GM18505 (cell line): Measurements from ENCODE around the gene PRKCQ.

Source experiments
- ATAC-seq: cut with Tn5 transposase; IDR thresholded peaks from one replicate; pipeline ENCODE4 v1.9.1; 2021; ENCODE audit not compliant: unreplicated experiment
- POLR2A ChIP-seq: IDR thresholded peaks from 4 replicates; pipeline ENCODE4 v1.6.1; 2011; ENCODE audit warnings: borderline replicate concordance; ENCODE audit not compliant: insufficient read depth, insufficient read length; ENCODE audit errors: extremely low read depth

Gene PRKCQ

GRCh38 chr10:6532321-6532720 is 47.8 kb downstream of the PRKCQ start:
- TF ChIP-seq POLR2A = no peak

DNA sequence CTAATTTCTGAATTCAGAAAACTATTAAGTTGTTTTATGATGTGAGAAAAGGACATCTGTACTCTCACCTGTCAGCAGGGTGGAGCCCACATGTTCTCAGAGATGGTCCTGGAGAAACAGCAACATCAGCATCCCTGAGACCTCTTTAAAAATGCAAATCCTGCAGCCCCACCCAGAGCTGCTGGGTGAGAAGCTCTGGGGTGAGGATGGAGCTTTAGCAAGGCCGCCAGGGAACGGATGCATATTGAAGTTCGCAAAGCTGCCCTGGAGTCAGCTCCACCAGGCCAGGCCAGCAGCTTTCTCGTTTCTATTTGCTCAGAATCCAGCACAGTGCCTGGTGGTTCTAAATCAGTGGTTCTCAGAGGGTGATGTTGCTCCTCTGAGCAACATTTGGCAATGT is 49.1 kb downstream of the PRKCQ start:
- ATAC-seq = no peak
- TF ChIP-seq POLR2A = no peak

More at GRCh38 chr10:6532321-6532720, 47.8 kb downstream of the PRKCQ start:
- ATAC-seq = no peak

DNA sequence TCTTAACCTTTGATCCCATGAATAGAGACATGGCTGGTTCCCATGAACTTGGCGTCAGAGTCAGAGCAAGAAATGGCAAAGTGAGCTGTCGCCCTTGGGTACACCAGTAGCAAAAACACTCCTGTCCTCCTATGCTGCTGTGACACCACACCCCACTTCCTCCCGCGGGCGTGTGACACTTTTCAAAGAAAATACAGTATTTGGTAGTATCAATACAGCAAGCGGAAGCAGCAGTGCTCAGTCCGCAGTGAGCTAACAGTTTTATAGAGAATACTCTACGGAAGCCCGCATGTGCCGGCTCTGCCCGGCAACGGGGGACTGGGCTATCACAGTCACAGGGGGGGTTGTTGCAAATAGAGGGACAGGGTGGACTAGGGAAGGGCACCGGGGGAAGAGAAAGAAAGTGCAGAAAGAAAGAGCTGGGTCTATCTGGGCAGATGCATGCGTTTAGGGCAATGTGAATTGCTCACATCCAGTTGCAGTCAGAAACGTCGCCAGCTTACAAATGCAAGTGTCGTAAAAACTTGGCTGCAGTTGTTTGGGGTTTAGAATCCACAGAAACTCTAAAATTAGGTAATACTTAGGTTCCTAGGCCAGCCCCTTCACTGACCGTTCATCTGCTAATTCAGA is 49.8 kb downstream of the PRKCQ start:
- no peak for TF ChIP-seq POLR2A
- no peak for ATAC-seq

- no peak for TF ChIP-seq POLR2A
- no peak for ATAC-seq
Observed at GRCh38 chr10:6528198-6528950, 51.7 kb downstream of the PRKCQ start.

- ATAC-seq = no peak
- TF ChIP-seq POLR2A = no peak
Observed at GRCh38 chr10:6525599-6526165, 54.4 kb downstream of the PRKCQ start.

GRCh38 chr10:6522230-6522629 is 57.8 kb downstream of the PRKCQ start:
- no peak for ATAC-seq

GRCh38 chr10:6520138-6520537 is 59.9 kb downstream of the PRKCQ start:
- ATAC-seq = no peak
- TF ChIP-seq POLR2A = no peak

More at GRCh38 chr10:6522230-6522629, 57.8 kb downstream of the PRKCQ start:
- TF ChIP-seq POLR2A = no peak

DNA sequence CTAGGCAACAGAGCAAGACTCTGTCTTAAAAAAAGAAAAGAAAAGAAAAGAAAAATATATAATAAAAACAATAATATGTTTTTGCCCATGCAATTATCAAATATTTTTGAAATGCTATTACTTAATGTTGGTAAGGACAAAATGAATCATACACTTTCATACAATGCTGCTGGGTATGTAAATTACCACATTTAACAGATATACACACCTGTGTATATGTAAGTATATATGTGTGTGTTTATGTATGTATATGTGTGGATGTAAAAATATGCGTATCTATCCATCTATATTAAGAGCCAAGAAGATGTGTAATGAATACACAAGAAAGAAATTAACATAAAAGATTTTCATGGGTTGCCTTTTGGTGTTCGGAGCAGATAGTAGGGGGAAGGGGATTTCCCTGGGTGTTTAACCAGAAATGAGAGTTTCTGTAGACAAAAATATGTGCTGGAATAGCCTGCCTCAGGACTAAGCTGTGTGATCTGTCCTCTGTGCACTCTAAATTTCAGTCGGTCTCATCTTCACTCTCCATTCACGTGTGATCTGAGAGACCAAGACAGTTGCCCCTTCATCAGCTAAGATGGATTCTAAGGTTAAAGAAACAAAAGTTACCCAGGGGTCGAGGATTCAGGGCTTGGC is 61.2 kb downstream of the PRKCQ start:
- ATAC-seq = no peak
- no peak for TF ChIP-seq POLR2A

GRCh38 chr10:6516929-6517284 is 63.2 kb downstream of the PRKCQ start:
- no peak for TF ChIP-seq POLR2A
- no peak for ATAC-seq

- no peak for ATAC-seq
- no peak for TF ChIP-seq POLR2A
Observed at GRCh38 chr10:6516281-6516928, 63.7 kb downstream of the PRKCQ start.

GRCh38 chr10:6514844-6515780 is 65.0 kb downstream of the PRKCQ start:
- ATAC-seq = no peak
- TF ChIP-seq POLR2A = no peak

GRCh38 chr10:6514180-6514579 is 65.9 kb downstream of the PRKCQ start:
- no peak for ATAC-seq
- no peak for TF ChIP-seq POLR2A
